ENCODE results near the gene PAX7.

Gene PAX7

DNA sequence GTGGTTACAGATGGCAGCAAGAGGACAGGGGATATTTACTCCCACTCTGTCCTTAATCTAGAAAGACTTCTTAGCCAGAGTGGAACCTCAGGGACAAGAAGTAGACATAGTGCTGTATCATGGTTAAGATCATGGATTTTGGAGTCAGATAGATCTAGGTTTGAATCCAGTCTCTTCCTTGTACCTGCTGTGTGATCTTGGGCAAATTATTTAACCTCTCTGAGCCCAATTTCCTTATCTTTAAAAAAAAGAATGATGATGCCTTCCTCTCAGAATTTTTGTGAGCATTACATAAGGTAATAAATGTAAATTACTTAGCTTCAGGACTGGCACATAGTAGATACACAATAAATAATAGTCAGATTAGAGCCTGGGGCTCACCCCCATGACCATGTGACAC, 150.4 kb downstream of the PAX7 start:
- TF ChIP-seq, protein P1, sequence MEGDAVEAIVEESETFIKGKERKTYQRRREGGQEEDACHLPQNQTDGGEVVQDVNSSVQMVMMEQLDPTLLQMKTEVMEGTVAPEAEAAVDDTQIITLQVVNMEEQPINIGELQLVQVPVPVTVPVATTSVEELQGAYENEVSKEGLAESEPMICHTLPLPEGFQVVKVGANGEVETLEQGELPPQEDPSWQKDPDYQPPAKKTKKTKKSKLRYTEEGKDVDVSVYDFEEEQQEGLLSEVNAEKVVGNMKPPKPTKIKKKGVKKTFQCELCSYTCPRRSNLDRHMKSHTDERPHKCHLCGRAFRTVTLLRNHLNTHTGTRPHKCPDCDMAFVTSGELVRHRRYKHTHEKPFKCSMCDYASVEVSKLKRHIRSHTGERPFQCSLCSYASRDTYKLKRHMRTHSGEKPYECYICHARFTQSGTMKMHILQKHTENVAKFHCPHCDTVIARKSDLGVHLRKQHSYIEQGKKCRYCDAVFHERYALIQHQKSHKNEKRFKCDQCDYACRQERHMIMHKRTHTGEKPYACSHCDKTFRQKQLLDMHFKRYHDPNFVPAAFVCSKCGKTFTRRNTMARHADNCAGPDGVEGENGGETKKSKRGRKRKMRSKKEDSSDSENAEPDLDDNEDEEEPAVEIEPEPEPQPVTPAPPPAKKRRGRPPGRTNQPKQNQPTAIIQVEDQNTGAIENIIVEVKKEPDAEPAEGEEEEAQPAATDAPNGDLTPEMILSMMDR (IDR thresholded peaks at IDR 0.05; ENCODE audit: borderline replicate concordance, insufficient read depth, low read depth, low read length): no peak
- H3K4me3 ChIP-seq (ENCODE audit: low read depth, low read length): no peak overlapping the region

DNA sequence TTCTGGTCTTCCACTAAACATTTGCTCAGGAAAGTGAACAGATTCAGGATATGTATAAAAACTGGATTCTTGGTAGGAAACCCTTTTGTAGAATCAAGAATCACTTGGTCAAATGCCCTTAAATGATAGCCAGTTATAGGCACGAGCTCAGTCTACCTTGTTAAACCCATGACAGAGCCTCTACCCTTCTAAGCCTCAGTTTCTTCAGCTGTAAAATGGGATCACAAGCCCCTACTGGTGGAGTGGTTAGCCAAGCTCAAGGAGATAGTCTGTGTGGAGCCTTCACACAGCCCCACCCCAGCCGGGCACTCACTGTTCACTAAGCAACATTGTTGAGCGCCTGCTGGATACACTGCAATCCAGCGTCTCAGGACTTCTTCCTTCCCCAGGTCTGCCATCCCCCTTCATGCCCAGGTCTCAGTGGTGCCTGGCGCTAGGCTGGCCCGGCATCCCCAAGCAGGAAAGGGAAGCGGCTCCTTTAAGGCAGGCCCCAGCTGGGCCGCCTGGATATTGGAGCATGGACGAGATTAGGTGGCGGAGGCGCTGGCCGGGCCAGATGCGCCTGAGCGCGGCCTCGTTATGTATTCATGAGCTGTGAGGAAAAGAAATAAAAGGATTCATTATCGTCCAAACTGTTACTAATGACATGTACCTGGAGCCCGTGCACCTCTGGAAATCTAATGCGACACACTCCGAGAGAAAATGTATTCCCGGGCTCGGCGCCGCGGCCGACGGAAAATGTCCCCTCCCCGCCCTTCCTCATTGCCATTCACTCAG, 153.2 kb downstream of the PAX7 start:
- H3K4me3 ChIP-seq (ENCODE audit: low read depth, low read length): no peak overlapping the region
- TF ChIP-seq, protein P1 (IDR thresholded peaks at IDR 0.05; ENCODE audit: borderline replicate concordance, insufficient read depth, low read depth, low read length): no peak

DNA sequence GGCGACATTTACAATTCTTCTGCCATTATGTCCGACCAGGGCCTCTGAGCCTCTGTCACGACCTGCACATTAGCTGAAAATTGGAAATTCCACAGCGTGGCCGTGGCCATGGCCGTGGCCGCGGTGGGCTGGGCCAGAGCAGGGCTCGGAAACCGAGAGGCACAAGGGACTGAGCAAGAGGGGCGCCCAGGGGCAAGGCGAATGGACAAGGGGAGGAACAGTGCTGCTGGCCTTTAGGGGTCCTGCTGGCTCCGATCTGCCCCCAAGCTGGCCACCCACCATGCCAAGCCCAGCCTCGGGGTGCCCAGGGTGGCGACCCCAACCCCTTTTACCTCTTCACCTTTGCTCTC, 153.8 kb downstream of the PAX7 start:
- no peak overlapping the region for H3K4me3 ChIP-seq (ENCODE audit: low read depth, low read length)
- TF ChIP-seq, protein P1 (IDR thresholded peaks at IDR 0.05; ENCODE audit: borderline replicate concordance, insufficient read depth, low read depth, low read length): no peak

DNA sequence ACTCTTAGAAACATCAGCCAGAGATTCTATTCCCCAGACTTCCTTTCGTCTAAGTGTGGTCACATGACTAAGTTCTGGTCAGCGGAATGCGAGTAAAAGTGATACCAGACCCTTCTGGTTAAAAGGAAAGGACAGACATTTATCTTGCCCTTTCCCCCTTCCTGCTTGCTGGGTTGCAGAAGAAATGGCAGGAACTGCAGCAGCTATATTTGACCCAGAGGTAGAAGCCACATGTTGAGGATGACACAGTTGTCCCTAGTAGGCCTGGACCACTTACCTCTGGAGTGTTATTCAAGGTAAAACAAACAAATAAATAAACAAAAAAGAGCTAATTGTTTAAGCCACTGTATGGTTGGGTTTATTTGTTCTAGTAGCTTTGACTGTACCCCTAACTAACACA, 155.5 kb downstream of the PAX7 start:
- TF ChIP-seq, protein P1 (IDR thresholded peaks at IDR 0.05; ENCODE audit: borderline replicate concordance, insufficient read depth, low read depth, low read length): no peak
- H3K4me3 ChIP-seq (ENCODE audit: low read depth, low read length): no peak overlapping the region

DNA sequence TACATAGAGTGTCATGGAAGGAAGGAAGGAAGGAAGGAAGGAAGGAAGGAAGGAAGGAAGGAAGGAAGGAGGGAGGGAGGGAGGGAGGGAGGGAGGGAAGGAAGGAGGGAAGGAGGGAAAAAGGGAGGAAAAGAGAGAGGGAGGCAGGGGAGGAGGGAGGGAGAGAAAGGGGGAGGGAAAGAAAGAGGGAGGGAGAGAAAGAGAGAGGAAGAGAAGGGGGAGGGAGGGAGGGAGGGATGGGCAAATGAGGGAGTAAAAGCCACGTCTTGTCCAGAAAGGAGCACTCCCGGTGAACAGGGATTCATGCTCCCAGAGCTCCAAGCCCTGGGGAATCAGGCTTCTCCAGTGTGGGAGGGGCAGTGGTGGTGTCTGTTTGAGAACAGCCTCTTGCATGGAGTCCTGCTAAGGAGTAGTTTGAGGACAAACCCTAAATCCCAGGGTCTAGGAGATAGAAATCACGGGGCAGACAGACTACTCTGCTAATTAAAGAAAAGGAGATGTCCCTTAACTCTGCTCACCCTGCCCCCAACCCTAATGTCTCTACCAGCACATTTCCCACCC, 157.3 kb downstream of the PAX7 start:
- no peak overlapping the region for H3K4me3 ChIP-seq (ENCODE audit: low read depth, low read length)
- TF ChIP-seq, protein P1 (IDR thresholded peaks at IDR 0.05; ENCODE audit: borderline replicate concordance, insufficient read depth, low read depth, low read length): no peak

DNA sequence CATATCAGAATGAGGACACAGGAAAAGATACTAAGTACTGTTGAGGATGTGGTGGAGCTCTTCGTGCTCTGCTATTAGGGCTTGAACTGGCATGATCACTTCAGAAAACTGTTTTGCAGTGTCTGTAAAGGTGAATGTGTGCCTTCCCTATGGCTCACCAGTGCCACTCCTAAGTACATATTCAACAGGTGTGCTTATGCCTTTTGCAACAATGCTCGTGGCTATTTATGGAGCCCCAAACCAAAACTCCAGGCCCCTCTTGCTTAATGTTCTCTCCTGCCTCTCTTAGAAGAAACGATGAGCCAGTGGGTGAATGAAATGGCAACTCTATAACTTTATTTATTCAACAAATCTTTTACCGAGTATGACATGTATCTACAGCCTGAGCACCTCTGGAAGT, 158.6 kb downstream of the PAX7 start:
- no peak overlapping the region for H3K4me3 ChIP-seq (ENCODE audit: low read depth, low read length)
- TF ChIP-seq, protein P1 (IDR thresholded peaks at IDR 0.05; ENCODE audit: borderline replicate concordance, insufficient read depth, low read depth, low read length): no peak

DNA sequence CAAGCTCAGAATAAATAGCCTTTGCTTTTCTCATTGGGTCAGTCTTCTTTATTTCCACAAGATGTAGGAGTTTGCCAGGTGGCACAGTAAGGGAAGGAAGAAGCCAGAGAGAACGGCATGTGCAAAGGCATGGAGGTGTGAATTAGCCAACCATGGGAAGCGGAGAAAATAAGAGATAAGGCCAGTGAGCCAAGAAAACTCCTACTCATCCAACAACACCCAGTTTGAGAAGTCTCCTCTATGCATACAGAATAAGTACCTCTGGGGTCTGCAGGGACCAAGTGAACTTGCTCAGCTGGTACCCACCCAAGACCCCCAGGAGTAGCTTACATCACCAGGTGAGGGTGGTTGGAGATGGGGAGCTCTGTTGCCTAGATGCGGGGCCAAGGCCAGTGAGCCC, 162.1 kb downstream of the PAX7 start:
- TF ChIP-seq, protein P1 (IDR thresholded peaks at IDR 0.05; ENCODE audit: borderline replicate concordance, insufficient read depth, low read depth, low read length): no peak

More for the DNA sequence above, 162.1 kb downstream of the PAX7 start:
- no peak overlapping the region for H3K4me3 ChIP-seq (ENCODE audit: low read depth, low read length)
